Pulmonary artery endothelial cell (primary cell): ENCODE measurements around the gene FASN. TPM values are rescaled to one million over a fixed set of nuclear protein-coding genes. Genes with fewer than 3 reads are reported as not detected.

Source experiments
- DNase-seq: peaks from one replicate; pipeline ENCODE4 v3.0.0-alpha.2; 2011; ENCODE audit warnings: low read depth, low spot score
- total RNA-seq: library from RNA; depleted of rRNA; stranded (reverse); fragments of >200 nt; gene quantifications from 2 replicates; pipeline ENCODE4 v1.2.3, GENCODE V29; 2014

FASN gene
- total RNA-seq, 1 donor from 2014 or later: 106 TPM

GRCh38 chr17:82028966-82029365 is 69.1 kb downstream of the FASN start:
- no peak for DNase-seq

Other genes starting within 250 kb of the FASN start
- 1,184 and 1,197 TPM in 2 replicates for gene P4HB, start 237.7 kb downstream of the FASN start, total RNA-seq
- gene ARHGDIA, start 226.9 kb downstream of the FASN start, total RNA-seq: 135 and 168 TPM in 2 replicates
- gene ALYREF, start 206.7 kb downstream of the FASN start, total RNA-seq: 228 and 268 TPM in 2 replicates
- gene ANAPC11, start 206.5 kb downstream of the FASN start, total RNA-seq: 114 and 167 TPM in 2 replicates
- gene NPB, start 196.0 kb downstream of the FASN start, total RNA-seq: 0.11 and 0.20 TPM in 2 replicates
- 46.2 and 53.6 TPM in 2 replicates for gene PCYT2, start 186.8 kb downstream of the FASN start, total RNA-seq
- 19.1 and 28.3 TPM in 2 replicates for gene SIRT7, start 180.1 kb downstream of the FASN start, total RNA-seq
- gene MAFG, start 170.5 kb downstream of the FASN start, total RNA-seq: 18.3 and 24.2 TPM in 2 replicates
- 98.3 and 122 TPM in 2 replicates for gene PYCR1, start 160.9 kb downstream of the FASN start, total RNA-seq
- gene MYADML2, start 151.0 kb downstream of the FASN start, total RNA-seq: not detected in 2 replicates
- gene NOTUM, start 137.0 kb downstream of the FASN start, total RNA-seq: 0.07 TPM in 1 of 2 replicates, not detected in the other
- gene ASPSCR1, start 120.6 kb downstream of the FASN start, total RNA-seq: 20.4 and 25.5 TPM in 2 replicates
- 39.0 and 40.9 TPM in 2 replicates for gene CENPX, start 75.4 kb downstream of the FASN start, total RNA-seq
- gene LRRC45, start 74.9 kb downstream of the FASN start, total RNA-seq: 20.2 and 30.5 TPM in 2 replicates
- gene RAC3, start 66.6 kb downstream of the FASN start, total RNA-seq: 16.9 and 45.4 TPM in 2 replicates
- 51.8 and 56.6 TPM in 2 replicates for gene DCXR, start 60.5 kb downstream of the FASN start, total RNA-seq
- gene RFNG, start 46.4 kb downstream of the FASN start, total RNA-seq: 25.7 and 29.9 TPM in 2 replicates
- gene GPS1, start 46.3 kb downstream of the FASN start, total RNA-seq: 110 and 118 TPM in 2 replicates
- gene DUS1L, start 32.4 kb downstream of the FASN start, total RNA-seq: 66.1 and 84.1 TPM in 2 replicates
- gene CCDC57, start 114.6 kb upstream of the FASN start, total RNA-seq: 6.9 and 9.3 TPM in 2 replicates
- gene SLC16A3, start 130.8 kb upstream of the FASN start, total RNA-seq: 101 and 137 TPM in 2 replicates
- gene CSNK1D, start 175.5 kb upstream of the FASN start, total RNA-seq: 58.5 and 58.9 TPM in 2 replicates
- gene CD7, start 219.4 kb upstream of the FASN start, total RNA-seq: not detected in 2 replicates
- 2.0 and 4.4 TPM in 2 replicates for gene SECTM1, start 235.5 kb upstream of the FASN start, total RNA-seq